Stimulated activated CD4-positive, alpha-beta T cell treated with anti-CD3 and anti-CD28 coated beads, TNF-alpha, amount 100 ng/mL, for 4 hours (primary cell): ENCODE results near the gene HOXA3.

ENCODE experiments used
- DNase-seq, 3 experiments: peaks; one replicate each; pipeline ENCODE4 v3.0.0-alpha.2; 2020; ENCODE audit warnings: low read depth in 3 of 3

Gene HOXA3

GRCh38 chr7:27156508-27156898 is 4.1 kb upstream of the HOXA3 start, which contains the start of gene HOXA7:
HOXA7 (minus strand) TSS chr7:27156675; CDS start chr7:27156545, 130 bp downstream.
- DNase-seq = no peak

GRCh38 chr7:27155816-27156507 is 3.6 kb upstream of the HOXA3 start:
- DNase-seq = no peak

GRCh38 chr7:27154901-27155815 is 2.8 kb upstream of the HOXA3 start:
- peak in 2 of 3 experiments; percentile 40 to 42 for DNase-seq

- no peak for DNase-seq
Measured at GRCh38 chr7:27154369-27154768, 2.0 kb upstream of the HOXA3 start.

- no peak for DNase-seq
Measured at GRCh38 chr7:27153526-27153925, 1.1 kb upstream of the HOXA3 start.

- no peak for DNase-seq
Measured at GRCh38 chr7:27152816-27153442, 546 bp upstream of the HOXA3 start.

GRCh38 chr7:27151341-27151930 is 947 bp downstream of the HOXA3 start:
- no peak for DNase-seq

GRCh38 chr7:27150568-27151340 is 1.6 kb downstream of the HOXA3 start:
- peak in 2 of 3 experiments; percentile 31 to 39 for DNase-seq

- DNase-seq = no peak
Measured at GRCh38 chr7:27149842-27150567, 2.4 kb downstream of the HOXA3 start.

GRCh38 chr7:27148756-27149641 is 3.4 kb downstream of the HOXA3 start:
- no peak for DNase-seq

- no peak for DNase-seq
Measured at GRCh38 chr7:27148031-27148755, 4.2 kb downstream of the HOXA3 start.

- DNase-seq = no peak
Measured at GRCh38 chr7:27147199-27148030, 5.0 kb downstream of the HOXA3 start, which contains the start of gene HOXA6. HOXA6 (minus strand) TSS chr7:27147774; CDS start chr7:27147749, 25 bp downstream.

- no peak for DNase-seq
Measured at GRCh38 chr7:27146491-27147198, 5.7 kb downstream of the HOXA3 start.

- DNase-seq = no peak
Measured at GRCh38 chr7:27145914-27146412, 6.4 kb downstream of the HOXA3 start.

GRCh38 chr7:27145165-27145913 is 7.0 kb downstream of the HOXA3 start:
- no peak for DNase-seq

- DNase-seq = no peak
Measured at GRCh38 chr7:27144781-27145164, 7.6 kb downstream of the HOXA3 start.
